ENCODE results near the gene A2M. TPM values are rescaled to one million over a fixed set of nuclear protein-coding genes. Genes with fewer than 3 reads are reported as not detected.

A2M gene
- total RNA-seq, 1 experiment from 2014 or later = not detected

- no peaks in the 10 kb centered on the region for H3K9me3 Mint-ChIP-seq (ENCODE audit: low read depth, unreplicated experiment)
- CTCF ChIA-PET = no interaction called here
- H3K4me3 Mint-ChIP-seq (ENCODE audit: low read depth, unreplicated experiment) = no peak overlapping the region
- H3K27ac Mint-ChIP-seq (ENCODE audit: unreplicated experiment) = no peak overlapping the region
- BruUV-seq (replicated peaks) = no TSS peak
- intact Hi-C loops (cut with micrococcal nuclease; ENCODE audit: unreplicated experiment) = no loop called here
- H3K27me3 Mint-ChIP-seq (ENCODE audit: unreplicated experiment) = peaks cover 14% of the 10 kb centered on the region
- no peaks in the 10 kb centered on the region for H3K36me3 Mint-ChIP-seq (ENCODE audit: insufficient read depth, unreplicated experiment)
- no peak for DNase-seq
- H3K4me1 Mint-ChIP-seq (ENCODE audit: low read depth, unreplicated experiment) = no peaks in the 10 kb centered on the region
- TF ChIP-seq CTCF (IDR thresholded peaks at IDR 0.05; ENCODE audit: unreplicated experiment) = no peak
Measured at GRCh38 chr12:9113296-9113986, 2.3 kb downstream of the A2M start.

DNA sequence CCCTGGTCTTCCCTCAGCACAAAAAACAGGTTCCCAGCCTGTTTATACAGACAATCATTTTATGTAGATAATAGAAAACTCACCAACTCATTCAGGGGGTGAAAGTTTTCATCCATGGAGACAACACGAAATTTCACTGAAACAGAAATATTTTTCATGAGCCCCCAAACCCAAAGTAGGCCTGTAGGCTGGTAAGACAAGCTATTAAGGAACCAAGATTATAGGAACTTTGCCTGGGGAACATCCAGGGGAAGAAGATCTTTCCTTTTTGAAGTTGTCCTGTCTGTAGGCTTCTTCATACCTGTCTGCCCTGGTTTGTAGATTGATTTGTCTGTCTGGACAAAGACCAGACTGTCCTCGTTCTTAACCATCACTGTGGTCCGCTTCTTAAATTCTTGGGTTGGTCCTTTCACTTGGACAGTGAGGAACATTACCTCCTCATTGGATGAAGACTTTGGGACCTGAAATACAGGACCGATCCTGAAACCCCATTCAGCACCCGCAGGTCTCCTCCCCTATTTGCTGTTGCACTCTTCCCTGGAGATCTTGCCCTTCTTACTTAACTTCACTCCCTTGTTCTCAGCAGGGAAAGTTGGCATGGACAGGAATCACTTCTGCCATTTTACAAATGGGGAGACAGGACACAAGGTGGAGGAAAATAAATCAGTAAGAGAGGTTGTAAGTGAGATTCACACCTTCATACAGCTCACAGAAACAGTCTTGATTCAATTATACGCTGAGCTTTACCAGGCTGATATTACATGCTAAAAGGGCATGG is 3.5 kb downstream of the A2M start:
- H3K27ac Mint-ChIP-seq (ENCODE audit: unreplicated experiment) = no peak overlapping the region
- H3K27me3 Mint-ChIP-seq (ENCODE audit: unreplicated experiment) = peaks cover 14% of the 10 kb centered on the region
- no peaks in the 10 kb centered on the region for H3K9me3 Mint-ChIP-seq (ENCODE audit: low read depth, unreplicated experiment)
- no peak overlapping the region for H3K4me3 Mint-ChIP-seq (ENCODE audit: low read depth, unreplicated experiment)
- H3K4me1 Mint-ChIP-seq (ENCODE audit: low read depth, unreplicated experiment) = no peaks in the 10 kb centered on the region
- no peak for TF ChIP-seq CTCF (IDR thresholded peaks at IDR 0.05; ENCODE audit: unreplicated experiment)
- intact Hi-C loops (cut with micrococcal nuclease; ENCODE audit: unreplicated experiment) = no loop called here
- DNase-seq = no peak
- CTCF ChIA-PET = interaction anchor here (0.5 to 1.1 kb wide), 3 partner anchors 10 to 538 kb away, joined by 3 read pairs; no protein-coding TSS in a partner anchor
- BruUV-seq (replicated peaks) = no TSS peak
- no peaks in the 10 kb centered on the region for H3K36me3 Mint-ChIP-seq (ENCODE audit: insufficient read depth, unreplicated experiment)

DNA sequence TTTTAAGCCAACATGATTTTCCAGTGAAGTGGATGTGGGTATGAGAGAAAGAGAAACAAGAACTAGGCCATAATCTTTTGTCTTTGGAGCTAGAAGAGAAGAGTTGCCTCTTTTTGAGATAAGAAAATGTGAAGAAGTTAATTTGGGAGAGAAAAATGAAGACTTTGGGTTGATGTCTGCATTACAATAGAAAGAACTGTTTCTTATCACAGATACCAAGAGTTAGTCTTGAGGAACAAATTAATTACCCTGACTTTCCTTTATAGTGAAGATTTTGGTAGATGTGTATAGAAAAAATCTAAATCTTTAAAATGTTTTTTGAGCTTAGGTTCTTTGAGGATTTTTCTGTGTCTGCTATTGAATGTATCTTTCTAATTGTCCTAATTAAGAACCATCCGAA is 4.2 kb downstream of the A2M start:
- Mint-ChIP-seq H3K27ac (ENCODE audit: unreplicated experiment) (no peak overlapping the region), H3K36me3 (ENCODE audit: insufficient read depth, unreplicated experiment) (no peaks in the 10 kb centered on the region), H3K27me3 (ENCODE audit: unreplicated experiment) (peaks cover 14% of the 10 kb centered on the region), H3K4me3 (ENCODE audit: low read depth, unreplicated experiment) (no peak overlapping the region), H3K9me3 (ENCODE audit: low read depth, unreplicated experiment) (no peaks in the 10 kb centered on the region), H3K4me1 (ENCODE audit: low read depth, unreplicated experiment) (no peaks in the 10 kb centered on the region)
- no TSS peak for BruUV-seq (replicated peaks)
- no peak for TF ChIP-seq CTCF (IDR thresholded peaks at IDR 0.05; ENCODE audit: unreplicated experiment)
- CTCF ChIA-PET = interaction anchor here (0.8 to 1.1 kb wide), 2 partner anchors 9 to 539 kb away, joined by 3 read pairs; no protein-coding TSS in a partner anchor
- intact Hi-C loops (cut with micrococcal nuclease; ENCODE audit: unreplicated experiment) = no loop called here
- no peak for DNase-seq

DNA sequence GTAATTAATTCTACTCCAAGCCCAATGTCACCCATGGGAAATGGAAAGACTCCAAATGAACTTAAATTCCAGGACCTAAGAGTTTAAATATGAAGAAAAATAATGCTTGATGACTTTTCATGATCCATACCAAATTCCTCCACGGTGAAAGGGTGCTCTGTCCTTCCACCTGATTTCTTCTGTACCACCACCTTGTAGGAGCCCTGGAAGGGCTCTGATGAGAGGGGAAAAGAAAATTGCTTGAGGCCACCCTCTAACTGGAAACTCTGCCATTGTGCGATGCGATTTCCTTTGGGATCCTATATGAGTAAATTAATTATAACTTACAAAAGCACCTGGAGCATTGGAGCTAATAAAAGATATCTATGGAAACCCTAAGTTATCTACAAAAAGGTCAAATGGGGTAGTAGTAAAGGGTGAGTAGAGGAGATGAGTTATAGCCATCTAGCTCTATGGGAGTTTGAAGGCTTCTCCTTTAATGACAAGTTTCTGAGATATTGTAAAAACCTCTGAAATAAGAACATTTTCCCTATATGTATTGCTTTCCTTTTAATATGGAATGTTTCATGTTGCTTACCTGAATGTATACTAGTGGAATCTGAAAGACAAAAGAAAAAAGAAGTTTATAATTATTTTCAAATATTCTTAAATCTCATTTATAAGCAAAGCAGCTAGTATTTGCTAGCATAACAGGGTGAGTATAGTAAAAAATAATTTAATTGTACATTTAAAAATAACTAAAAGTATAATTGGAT is 5.8 kb downstream of the A2M start:
- no TSS peak for BruUV-seq (replicated peaks)
- no peak for DNase-seq
- intact Hi-C loops (cut with micrococcal nuclease; ENCODE audit: unreplicated experiment) = no loop called here
- TF ChIP-seq CTCF (IDR thresholded peaks at IDR 0.05; ENCODE audit: unreplicated experiment) = no peak
- H3K27ac Mint-ChIP-seq (ENCODE audit: unreplicated experiment) = no peak overlapping the region
- no peaks in the 10 kb centered on the region for H3K4me1 Mint-ChIP-seq (ENCODE audit: low read depth, unreplicated experiment)
- H3K27me3 Mint-ChIP-seq (ENCODE audit: unreplicated experiment) = peaks cover 14% of the 10 kb centered on the region
- no peaks in the 10 kb centered on the region for H3K9me3 Mint-ChIP-seq (ENCODE audit: low read depth, unreplicated experiment)
- H3K36me3 Mint-ChIP-seq (ENCODE audit: insufficient read depth, unreplicated experiment) = no peaks in the 10 kb centered on the region
- H3K4me3 Mint-ChIP-seq (ENCODE audit: low read depth, unreplicated experiment) = no peak overlapping the region
- CTCF ChIA-PET = no interaction called here
